ENCODE data around the gene NELL2.
"Not testable (repeated sequence)": the region's sequence is repeated elsewhere in the genome, so short reads cannot be mapped to it uniquely, and the experiment has no call there.

NELL2 gene

DNA sequence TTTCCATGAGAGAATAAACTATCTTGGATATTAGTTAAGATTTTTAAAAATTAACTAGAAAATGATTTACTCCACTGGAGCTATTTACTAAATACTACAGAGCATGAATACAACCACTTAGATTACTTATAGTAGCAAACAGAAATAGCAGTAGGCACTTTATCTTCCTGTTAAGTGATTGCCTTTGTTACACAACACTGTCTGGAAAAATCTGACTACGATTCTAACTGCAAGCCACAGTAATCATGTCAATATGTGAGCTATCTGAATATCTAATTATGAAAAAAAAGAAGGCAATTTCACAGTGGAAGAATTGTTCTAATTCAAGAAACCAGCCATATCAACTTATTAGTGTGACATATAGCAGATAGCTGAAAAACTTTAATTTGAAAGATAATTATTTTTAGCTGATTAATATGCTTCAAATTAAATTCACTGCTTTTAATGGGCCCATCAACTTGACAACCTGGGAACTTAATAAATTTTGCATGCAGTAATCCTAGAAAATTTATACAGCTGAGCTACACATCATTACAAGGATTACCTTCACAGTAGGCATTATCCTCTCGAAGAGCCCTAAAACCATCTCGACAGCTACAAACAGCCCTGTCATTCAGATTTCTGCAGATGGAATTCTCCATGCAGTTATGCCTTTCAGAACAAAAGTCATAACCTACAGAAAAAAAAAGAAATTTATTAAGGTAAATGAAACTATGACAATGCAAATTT lies 172.8 kb downstream of the NELL2 start:
- in situ Hi-C loops (cut with MboI; ENCODE audit: low sequenced_read_pairs), result no loop called here

GRCh38 chr12:44697511-44697910 lies 178.6 kb downstream of the NELL2 start:
- in situ Hi-C loops (cut with MboI; ENCODE audit: low sequenced_read_pairs), result no loop called here

DNA sequence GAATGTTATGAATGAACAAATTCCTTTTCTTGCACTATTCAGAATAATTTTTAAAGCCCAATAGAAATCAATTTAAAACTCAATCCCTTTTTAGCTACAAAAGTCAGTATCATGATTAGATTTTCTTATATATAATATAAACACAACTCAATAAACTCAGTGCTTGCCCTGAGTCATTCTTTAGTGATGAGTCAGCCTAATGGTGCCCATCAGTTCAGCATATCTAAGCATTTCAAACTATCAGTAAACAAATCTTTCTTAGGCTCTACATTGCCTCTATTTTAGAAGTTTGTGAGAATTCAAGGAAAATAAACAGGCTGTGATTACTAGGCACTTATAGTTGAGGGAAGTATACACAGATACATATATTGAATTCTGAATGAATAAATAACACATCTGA lies 179.6 kb downstream of the NELL2 start:
- in situ Hi-C loops (cut with MboI; ENCODE audit: low sequenced_read_pairs), result no loop called here

- in situ Hi-C loops (cut with MboI; ENCODE audit: low sequenced_read_pairs), result no loop called here
These were observed 182.1 kb downstream of the NELL2 start for GRCh38 chr12:44694017-44694416.

- in situ Hi-C loops (cut with MboI; ENCODE audit: low sequenced_read_pairs), result no loop called here
These were observed 186.5 kb downstream of the NELL2 start for GRCh38 chr12:44689587-44689986.

GRCh38 chr12:44686821-44687432 lies 189.2 kb downstream of the NELL2 start:
- in situ Hi-C loops (cut with MboI; ENCODE audit: low sequenced_read_pairs), result not testable (repeated sequence)

GRCh38 chr12:44677724-44678123 lies 198.4 kb downstream of the NELL2 start:
- in situ Hi-C loops (cut with MboI; ENCODE audit: low sequenced_read_pairs), result no loop called here

GRCh38 chr12:44674875-44675274 lies 201.2 kb downstream of the NELL2 start:
- in situ Hi-C loops (cut with MboI; ENCODE audit: low sequenced_read_pairs), result no loop called here

GRCh38 chr12:44673811-44674210 lies 202.3 kb downstream of the NELL2 start:
- in situ Hi-C loops (cut with MboI; ENCODE audit: low sequenced_read_pairs), result no loop called here

- in situ Hi-C loops (cut with MboI; ENCODE audit: low sequenced_read_pairs), result no loop called here
These were observed 204.1 kb downstream of the NELL2 start for GRCh38 chr12:44672042-44672441.

DNA sequence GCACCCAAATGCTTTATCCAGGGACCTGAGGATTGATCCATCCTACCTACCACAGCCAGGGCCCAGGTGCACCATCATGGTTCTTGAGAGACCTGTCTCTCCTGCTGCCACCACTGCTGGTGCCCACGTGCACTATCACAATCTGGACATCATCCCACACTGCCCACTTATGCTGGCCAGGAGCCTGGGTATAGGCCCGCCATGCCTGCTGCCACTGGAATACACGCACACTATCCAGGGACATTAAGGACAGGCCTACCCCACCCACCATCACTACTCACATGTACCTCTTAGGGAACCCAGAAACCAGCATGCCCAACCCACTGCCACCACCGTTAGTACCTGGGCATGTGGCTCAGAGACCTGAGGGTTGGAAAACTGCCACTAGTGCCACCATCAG lies 207.7 kb downstream of the NELL2 start:
- in situ Hi-C loops (cut with MboI; ENCODE audit: low sequenced_read_pairs), result no loop called here

DNA sequence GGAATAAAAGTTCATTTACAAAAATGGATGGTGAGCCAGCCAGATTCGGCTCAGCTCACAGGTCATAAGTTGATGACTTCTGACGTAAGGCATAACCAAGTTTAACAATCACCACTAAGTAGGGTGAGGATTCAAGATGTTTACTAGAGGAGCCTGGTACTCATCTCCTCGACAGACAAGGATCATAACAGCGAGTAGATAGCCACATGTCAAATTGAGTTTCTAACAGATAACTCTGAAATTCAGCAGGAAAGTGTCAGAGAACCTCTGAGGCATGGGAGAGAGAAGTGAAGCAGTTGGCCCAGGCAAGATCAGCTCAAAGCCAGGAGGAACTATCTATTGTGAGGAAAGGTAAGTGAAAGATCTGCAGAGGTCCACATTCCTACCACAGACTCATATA lies 208.7 kb downstream of the NELL2 start:
- in situ Hi-C loops (cut with MboI; ENCODE audit: low sequenced_read_pairs), result no loop called here

DNA sequence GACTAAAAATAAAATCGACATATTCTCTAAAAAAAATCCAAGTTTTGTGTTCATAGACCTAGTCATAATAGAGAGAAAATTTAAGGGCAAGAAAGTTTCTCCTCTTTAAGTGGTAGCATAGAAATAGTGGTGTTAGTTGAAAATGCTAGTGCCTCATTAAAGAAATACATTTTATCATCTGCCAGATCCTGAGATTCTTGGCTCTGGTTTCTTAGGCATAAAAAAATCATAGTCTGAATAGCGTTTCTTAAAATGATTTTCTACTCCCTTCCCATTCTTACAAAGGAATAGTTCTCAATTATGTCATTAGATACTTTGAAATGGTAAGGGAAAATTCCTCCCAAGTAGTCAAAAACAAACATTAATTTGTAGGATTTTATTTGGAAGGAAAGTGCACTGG lies 212.8 kb downstream of the NELL2 start:
- in situ Hi-C loops (cut with MboI; ENCODE audit: low sequenced_read_pairs), result no loop called here

DNA sequence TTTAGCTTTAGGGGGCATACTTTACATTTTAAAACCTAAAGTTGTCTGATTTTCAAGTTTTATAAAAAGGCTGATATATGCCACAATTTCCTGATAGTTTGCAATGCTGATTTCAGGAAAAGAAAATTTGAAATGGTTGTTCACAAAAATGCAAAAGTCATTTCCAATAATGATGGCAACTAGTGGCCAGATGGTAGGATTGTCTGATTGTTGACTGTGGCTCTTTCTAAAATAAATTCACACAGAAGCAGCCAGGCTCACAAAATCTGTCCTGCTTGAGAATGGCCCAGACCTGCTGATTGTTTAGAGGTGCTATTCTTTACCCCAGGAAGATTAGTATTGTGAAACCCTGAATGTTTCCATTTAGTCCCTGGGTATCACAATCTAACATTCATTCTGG lies 220.3 kb downstream of the NELL2 start:
- in situ Hi-C loops (cut with MboI; ENCODE audit: low sequenced_read_pairs), result no loop called here

- in situ Hi-C loops (cut with MboI; ENCODE audit: low sequenced_read_pairs), result no loop called here
These were observed 221.2 kb downstream of the NELL2 start for GRCh38 chr12:44654646-44655639.

DNA sequence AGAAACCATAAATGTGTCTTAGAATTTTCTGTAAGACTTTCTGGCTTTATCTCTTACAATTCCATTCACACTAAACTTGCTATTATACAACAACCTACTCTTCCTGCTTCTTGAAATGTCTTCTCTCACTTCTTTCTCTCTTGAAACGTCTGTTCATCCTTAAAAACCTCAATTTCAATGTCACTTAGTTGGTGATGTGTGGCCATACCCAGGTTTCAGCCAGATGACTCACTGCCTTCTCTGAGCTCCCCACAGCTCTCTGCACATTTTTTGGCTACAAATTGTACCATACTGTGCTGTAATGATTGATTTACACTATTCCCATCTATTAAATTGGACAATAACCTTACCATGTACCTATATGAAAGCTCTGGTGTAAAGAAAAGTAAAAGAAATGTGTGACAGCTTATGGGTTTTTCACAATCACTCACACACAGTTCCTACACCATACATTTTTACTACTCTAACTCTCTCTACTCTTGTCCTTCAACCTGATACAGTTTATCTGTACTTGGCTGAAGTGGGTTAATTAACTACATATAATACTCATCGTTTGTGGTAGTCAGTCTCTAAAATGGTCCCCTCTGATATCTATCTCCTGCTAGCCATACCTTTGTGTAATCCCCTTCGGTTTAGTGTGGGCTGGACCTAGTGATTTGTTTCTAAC lies 222.1 kb downstream of the NELL2 start:
- in situ Hi-C loops (cut with MboI; ENCODE audit: low sequenced_read_pairs), result no loop called here

GRCh38 chr12:44649693-44650092 lies 226.4 kb downstream of the NELL2 start:
- in situ Hi-C loops (cut with MboI; ENCODE audit: low sequenced_read_pairs), result no loop called here

DNA sequence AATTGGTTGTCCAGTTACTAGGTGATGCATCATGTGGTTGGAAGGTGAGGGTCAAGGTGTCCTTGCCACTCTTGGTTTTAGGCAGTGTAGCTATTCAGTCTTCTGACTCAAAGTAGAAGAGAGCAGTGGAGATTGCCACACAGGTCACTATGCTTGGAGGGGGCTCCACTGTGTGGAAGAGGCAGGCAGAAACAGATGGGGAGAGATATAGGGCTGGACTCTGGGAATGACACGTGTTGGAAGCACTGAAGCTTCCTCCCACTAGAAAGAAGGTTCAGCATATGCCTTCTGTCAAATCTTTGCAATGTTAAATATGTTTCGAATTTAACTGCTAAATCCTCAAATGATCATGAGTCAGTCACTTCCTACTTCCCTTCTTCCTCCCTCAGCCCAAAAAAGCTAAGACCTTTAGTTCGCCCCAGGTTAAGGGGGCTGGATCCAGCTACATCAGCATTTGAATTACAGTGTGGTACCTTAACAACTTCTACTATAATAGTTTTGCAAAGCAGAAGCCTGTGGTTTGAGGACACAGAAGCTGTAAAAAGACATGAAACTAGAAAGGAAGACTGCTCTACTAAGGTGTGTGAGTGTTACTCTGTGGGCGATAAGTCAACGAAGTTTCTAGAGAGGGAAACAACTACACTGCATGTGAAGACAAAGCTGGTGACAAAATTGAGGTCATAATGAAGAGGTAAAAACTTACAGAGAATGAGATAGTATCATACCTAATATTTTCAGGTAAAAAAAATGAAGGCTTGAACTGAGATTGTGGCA lies 228.0 kb downstream of the NELL2 start:
- in situ Hi-C loops (cut with MboI; ENCODE audit: low sequenced_read_pairs), result no loop called here

GRCh38 chr12:44640427-44641190 lies 235.5 kb downstream of the NELL2 start:
- in situ Hi-C loops (cut with MboI; ENCODE audit: low sequenced_read_pairs), result no loop called here

GRCh38 chr12:44637875-44638274 lies 238.2 kb downstream of the NELL2 start:
- in situ Hi-C loops (cut with MboI; ENCODE audit: low sequenced_read_pairs), result no loop called here
